GM21423 (cell line): ENCODE measurements around the gene GRK6.

Source experiments
- ATAC-seq: cut with Tn5 transposase; IDR thresholded peaks from one replicate; pipeline ENCODE4 v1.9.1; 2021; ENCODE audit warnings: mild to moderate bottlenecking, moderate library complexity; ENCODE audit not compliant: unreplicated experiment

The GRK6 gene

DNA sequence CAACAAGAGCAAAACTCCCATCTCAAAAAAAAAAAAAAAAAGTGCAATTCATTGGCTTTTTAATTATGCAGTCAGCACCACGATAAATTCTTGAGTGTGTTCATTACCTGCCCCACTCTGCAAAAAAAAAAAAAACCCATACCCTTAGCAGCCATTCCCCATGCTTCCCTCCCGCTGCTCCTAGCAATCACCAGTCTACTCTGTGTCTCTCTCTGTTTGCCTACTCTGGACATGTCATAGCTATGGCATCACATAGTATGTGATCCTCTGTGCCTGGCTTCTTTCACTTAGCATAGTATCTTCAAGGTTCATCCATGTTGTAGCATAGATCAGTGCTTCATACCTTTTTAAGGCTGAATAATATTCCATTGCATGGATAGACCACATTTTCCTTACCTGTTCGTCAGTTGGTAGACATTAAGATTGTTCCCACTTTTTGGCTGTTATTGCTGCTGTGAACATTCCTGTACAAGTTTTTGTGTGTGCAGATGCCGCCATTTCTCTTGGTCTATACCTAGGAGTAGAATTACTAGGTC, 13.1 kb downstream of the GRK6 start:
- no peak for ATAC-seq

- ATAC-seq, result no peak
These were observed 13.9 kb downstream of the GRK6 start for GRCh38 chr5:177440211-177440989.

DNA sequence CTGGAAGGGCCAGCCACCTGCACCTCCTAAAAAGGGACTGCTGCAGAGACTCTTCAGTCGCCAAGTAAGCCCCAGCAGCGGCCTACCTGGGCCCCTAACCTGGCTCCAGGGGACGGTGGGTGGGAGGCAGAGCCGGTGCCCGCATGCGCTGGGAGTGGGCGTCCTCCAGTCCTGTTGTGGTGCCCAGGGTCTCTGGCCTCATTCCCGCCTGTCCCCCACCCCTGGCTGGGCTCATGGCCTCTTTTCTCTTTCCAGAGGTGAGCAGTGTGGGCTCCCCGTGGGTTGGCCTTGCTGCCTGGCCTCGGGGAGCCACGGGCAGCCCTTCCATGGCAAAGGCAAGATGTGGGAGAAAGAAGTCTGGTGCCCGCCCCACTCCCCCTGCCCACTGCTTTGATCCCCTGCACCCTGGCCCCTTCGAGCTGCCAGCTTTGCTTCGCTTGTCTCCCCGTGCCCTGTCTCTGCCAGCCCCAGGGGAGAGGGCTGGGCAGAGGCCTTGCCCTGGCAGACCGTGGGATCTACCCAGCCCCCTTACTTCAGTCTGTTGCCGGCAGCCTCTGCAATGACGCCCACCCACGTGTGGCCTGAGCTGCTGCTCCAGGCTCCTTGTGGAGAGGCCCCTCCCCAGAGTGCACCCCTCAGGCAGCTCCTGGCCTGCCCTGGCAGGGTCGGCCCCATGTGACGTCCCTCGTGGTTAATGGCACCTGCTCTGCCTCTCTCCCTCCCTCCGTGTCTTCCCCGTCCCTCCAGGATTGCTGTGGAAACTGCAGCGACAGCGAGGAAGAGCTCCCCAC, 14.7 kb downstream of the GRK6 start:
- ATAC-seq, result no peak

GRCh38 chr5:177442066-177442826, 15.8 kb downstream of the GRK6 start:
- no peak for ATAC-seq

DNA sequence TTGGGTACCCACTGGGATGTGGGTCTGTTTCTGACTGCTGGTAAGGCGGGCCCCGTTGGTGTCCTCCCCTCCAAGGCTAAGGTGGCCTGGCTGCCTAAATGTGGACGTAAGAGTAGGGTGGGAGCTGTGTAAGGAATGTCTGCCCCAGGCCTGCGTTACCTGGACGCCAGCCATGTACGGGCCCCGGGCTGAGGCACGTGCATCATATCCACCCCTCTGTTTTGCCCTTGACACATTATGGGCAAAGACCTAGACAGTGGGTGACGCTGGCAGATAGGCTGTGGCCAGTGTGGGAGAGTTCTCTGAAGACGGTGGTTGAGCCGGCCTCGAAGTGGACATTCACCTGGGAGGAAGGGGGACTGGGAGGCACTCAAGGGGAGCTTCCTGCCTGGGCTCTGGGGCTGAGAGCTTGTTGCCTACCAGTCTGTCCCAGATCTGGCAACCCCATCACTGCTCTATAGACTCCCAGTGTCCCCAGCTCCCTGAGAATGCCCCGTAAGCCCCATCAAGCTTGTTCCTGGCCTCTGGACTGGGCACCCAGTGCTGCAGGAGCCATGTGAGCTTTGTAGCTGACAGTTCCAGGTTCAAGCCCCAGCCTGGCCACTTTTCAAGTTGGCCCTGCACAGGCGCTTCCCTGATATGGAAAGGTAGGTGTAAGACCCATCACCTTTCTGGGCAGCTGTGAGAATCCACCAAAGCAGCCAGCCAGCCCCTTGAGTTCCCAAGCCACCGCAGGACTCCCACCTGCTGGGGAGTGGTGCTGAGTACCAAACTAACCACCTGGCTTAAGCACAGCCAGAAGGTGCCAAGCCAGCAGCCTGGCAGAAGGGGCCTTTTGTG, 16.9 kb downstream of the GRK6 start:
- ATAC-seq, result no peak

- ATAC-seq, result no peak
These were observed 17.9 kb downstream of the GRK6 start for GRCh38 chr5:177444106-177445051.

DNA sequence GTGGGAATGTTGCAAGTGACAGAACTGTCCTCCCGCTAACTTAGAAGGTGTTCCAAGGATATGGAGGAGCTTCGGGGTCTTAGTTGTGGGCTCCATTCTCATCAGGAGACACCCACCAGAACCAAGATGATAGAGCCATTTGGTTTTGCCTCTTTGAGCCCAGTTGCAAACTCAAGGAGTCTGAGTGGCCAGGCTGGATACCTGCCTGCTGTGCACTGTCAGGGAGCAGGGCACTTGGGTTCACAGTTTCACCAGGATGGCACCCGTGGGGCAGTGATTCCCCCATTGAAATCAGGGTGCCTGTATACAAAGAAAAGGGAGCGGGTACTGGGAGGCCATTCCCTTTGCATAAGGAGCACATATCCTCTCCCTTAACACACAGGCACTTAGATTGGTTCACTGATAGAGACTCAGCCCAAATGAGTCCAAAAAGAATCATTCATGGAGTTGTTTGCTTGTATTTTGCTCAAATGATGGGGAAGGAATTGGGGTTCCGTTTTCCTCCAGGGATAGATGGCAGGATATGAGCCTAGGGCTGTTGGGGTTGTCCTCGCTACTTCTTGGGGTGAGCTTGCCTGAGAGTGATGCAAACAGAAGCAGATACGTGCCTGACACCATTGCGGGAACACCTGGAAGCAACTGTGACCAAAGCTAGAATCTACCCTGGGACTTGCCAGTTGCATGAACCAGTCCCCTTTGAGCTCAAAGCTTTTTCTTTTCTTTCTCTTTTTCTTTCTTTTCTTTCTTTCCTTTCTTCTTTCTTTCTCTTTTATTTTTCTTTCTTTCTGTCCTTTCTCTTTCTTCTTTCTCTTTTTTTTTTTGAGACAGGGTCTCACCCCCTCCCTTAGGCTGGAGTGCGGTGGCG, 18.8 kb downstream of the GRK6 start:
- ATAC-seq, result no peak

- no peak for ATAC-seq
These were observed 19.4 kb downstream of the GRK6 start for GRCh38 chr5:177445917-177446199.

GRCh38 chr5:177446200-177447065, 20.0 kb downstream of the GRK6 start, which contains the start of gene PRR7:
Gene PRR7 (plus strand): TSS chr5:177446814. CDS start chr5:177455068, 8,254 bp downstream.
- ATAC-seq, result peak; percentile 49

DNA sequence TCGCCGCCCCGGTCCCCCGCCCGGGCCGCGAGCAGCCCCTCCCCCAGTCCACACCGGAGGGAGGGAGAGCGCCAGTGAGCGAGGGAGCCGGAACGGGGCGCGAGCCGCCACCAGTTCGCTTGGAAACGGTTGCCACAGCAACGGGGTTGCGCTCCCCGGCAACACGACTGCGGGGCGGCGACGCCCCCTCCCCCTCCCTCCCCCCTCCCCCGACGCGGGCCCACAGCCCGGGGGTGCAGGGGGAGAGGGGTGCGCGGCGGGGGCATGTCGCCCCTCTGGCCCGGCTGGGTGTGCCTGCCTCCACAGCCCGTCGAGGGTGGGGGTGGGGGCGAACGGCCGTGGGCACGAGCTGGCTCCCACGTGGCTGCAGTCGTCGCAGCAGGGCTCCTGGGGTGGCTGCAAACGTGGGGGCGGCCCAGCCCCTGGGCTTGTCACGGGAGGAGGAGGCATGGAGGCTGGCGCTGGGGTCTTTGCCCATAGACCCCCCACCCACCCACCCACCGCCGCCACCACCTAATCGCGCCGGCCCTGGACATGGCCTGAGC, 20.7 kb downstream of the GRK6 start:
- ATAC-seq, result peak; percentile 40

- no peak for ATAC-seq
These were observed 21.3 kb downstream of the GRK6 start for GRCh38 chr5:177447611-177448243.

GRCh38 chr5:177448244-177448950, 21.9 kb downstream of the GRK6 start:
- no peak for ATAC-seq

DNA sequence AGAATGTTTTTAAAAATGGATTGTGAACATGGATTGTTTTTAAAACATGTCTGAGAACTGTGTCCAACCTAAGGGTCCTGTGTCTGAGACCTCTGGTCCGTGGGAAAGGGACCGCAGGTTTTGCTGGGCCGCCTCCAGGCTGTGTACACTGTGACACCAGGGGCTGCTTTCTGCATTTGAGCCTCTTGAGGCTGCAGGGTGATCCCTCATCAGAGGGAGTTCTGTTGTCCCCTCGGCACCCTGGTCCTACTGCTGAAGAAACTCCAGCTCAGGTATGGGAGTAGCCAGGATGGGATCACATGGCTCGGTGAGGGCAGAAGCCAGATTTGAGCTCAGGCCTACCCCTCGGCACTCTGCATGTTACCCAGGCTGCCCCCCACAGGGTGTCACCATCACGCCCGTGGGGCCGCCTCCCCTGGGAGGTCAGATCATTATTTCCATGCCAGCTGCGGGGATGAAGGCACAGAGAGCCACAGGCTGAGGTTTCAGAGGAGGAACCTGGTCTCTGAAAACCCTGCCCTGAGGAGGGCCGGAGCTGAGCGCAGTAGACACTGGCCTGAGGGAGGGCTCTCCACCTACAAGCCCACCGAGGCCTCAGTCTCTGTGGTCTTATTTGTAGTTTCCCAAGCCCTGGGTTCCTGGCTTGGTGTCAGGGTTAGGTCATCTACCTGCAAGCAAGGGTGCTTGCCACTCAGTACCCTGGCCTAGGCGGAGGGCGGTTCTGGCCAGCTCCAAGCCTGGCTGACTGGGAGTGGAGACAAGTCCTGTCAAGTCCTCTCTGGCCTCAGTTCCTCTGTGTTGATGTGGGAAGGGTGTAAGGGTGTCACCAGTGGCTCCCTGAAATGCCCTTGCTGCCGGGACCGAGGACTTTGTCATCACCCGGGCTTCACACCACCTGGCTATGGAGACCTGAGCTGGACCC, 22.9 kb downstream of the GRK6 start:
- no peak for ATAC-seq

GRCh38 chr5:177450667-177451424, 24.4 kb downstream of the GRK6 start:
- no peak for ATAC-seq
